HepG2 (cell line): ENCODE results near the gene GRK4. TPM values are rescaled to one million over a fixed set of nuclear protein-coding genes. Genes with fewer than 3 reads are reported as not detected.

Experiments
- ATAC-seq: fragments of 200-7000 bp; cut with Tn5 transposase; 3 replicates; pipeline ENCODE4 v1.9.1; 2020; ENCODE audit warnings: mild to moderate bottlenecking, moderate library complexity
- BruUV-seq: library from RNA; stranded (reverse); fragments of 400-500 nt; replicated peaks from 2 replicates; lab custom pipeline; 2021; lab: Mats Ljungman, UMichigan
- CTCF ChIA-PET: fragments of 300-600 bp; formaldehyde crosslinking; extraction: SDS; loops from one replicate; lab custom pipeline; 2021; ENCODE audit warnings: low total read pairs, inconsistent platforms, low intra/inter-chr PET ratio; lab: Yijun Ruan, JAX
- POLR2A ChIA-PET: fragments of 350-600 bp; sonication (Branson Sonifier 250); formaldehyde crosslinking; loops from one replicate; lab custom pipeline; 2020; ENCODE audit warnings: antibody characterized with exemption, inconsistent platforms; lab: Yijun Ruan, JAX
- DNase-seq: peaks from one replicate; pipeline ENCODE4 v3.0.0-alpha.2; 2015; ENCODE audit warnings: low spot score
- FAIRE-seq: peaks from 3 replicates; lab custom pipeline; 2011; peaks lifted over from hg19 to GRCh38; lab: Jason Lieb, UNC
- H2AFZ ChIP-seq: one replicate; pipeline ENCODE4 v1.6.1; 2011; ENCODE audit warnings: low read length, inconsistent platforms
- H3K27ac ChIP-seq: fragments of 300-600 bp; 3 replicates; pipeline ENCODE4 v1.8.0; 2011; ENCODE audit warnings: mixed run types, mild to moderate bottlenecking, mixed read lengths, low read length, inconsistent platforms; ENCODE audit not compliant: insufficient read depth; ENCODE audit errors: extremely low read length
- H3K27me3 ChIP-seq, 2 experiments: fragments of 200-600 bp in 1 of 2; 2 replicates in 1 of 2; 3 replicates in 1 of 2; pipeline versions ENCODE4 v1.6.0 to v1.8.0; 2011; ENCODE audit warnings: low read length in 2 of 2, mild to moderate bottlenecking in 2 of 2, moderate library complexity in 2 of 2, inconsistent platforms in 1 of 2; ENCODE audit not compliant: insufficient read depth in 2 of 2, control insufficient read depth in 1 of 2
- H3K36me3 ChIP-seq, 2 experiments: fragments of 200-600 bp in 1 of 2; replicated peaks in 1 of 2; 2 replicates in 1 of 2; 3 replicates in 1 of 2; pipeline versions ENCODE4 v1.5.1 to v1.8.0; 2011; ENCODE audit warnings: low read length in 2 of 2, inconsistent platforms in 1 of 2; ENCODE audit not compliant: insufficient read depth in 2 of 2, control insufficient read depth in 1 of 2
- H3K4me1 ChIP-seq: 2 replicates; pipeline ENCODE4 v1.5.1; 2012; ENCODE audit warnings: low read length, inconsistent platforms; ENCODE audit not compliant: insufficient read depth
- H3K4me2 ChIP-seq: 2 replicates; pipeline ENCODE4 v1.6.0; 2011; ENCODE audit warnings: low read depth, low read length, inconsistent platforms
- H3K4me3 ChIP-seq, 3 experiments: fragments of 200-600 bp in 1 of 3; sonication (generic), shearing (Covaris generic) in 1 of 3; replicated peaks in 1 of 3; 2 replicates each; pipeline ENCODE4 v1.5.1; 2011 to 2016; ENCODE audit warnings: low read length in 3 of 3, inconsistent platforms in 2 of 3, low read depth in 2 of 3, mild to moderate bottlenecking in 2 of 3, control low read depth in 1 of 3, mixed read lengths in 1 of 3; ENCODE audit not compliant: insufficient read depth in 1 of 3
- H3K79me2 ChIP-seq: one replicate; pipeline ENCODE4 v1.6.1; 2011; ENCODE audit warnings: low read length, inconsistent platforms; ENCODE audit not compliant: insufficient read depth
- H3K9ac ChIP-seq: 2 replicates; pipeline ENCODE4 v1.6.0; 2011; ENCODE audit warnings: mild to moderate bottlenecking, low read depth, low read length, inconsistent platforms; ENCODE audit not compliant: insufficient read depth
- H3K9me3 ChIP-seq: 2 replicates; pipeline ENCODE4 v1.5.1; 2012; ENCODE audit warnings: mild to moderate bottlenecking, low read length
- H4K20me1 ChIP-seq: 2 replicates; pipeline ENCODE4 v1.6.0; 2011; ENCODE audit warnings: inconsistent platforms, mild to moderate bottlenecking, low read length, moderate library complexity; ENCODE audit not compliant: insufficient read depth
- AGO2 ChIP-seq: fragments of 200-400 bp; formaldehyde crosslinking; optimal IDR thresholded peaks from 2 replicates; pipeline ENCODE3; 2017; ENCODE audit warnings: mild to moderate bottlenecking, low read depth, low read length, moderate library complexity
- GABPB1 ChIP-seq: IDR thresholded peaks from 2 replicates; pipeline ENCODE4 v1.6.1; 2016; ENCODE audit warnings: mild to moderate bottlenecking, missing genetic modification reagents, moderate library complexity, missing compliant biosample characterization
- HNF4G ChIP-seq, 2 experiments: sonication (generic) in 1 of 2; formaldehyde crosslinking in 1 of 2; IDR thresholded peaks; 2 replicates each; pipeline versions ENCODE4 v1.4.0 to v1.6.1; 2011 to 2020; ENCODE audit warnings: borderline replicate concordance in 2 of 2, low read depth in 2 of 2, mild to moderate bottlenecking in 2 of 2, low read length in 1 of 2, missing genetic modification reagents in 1 of 2, moderate library complexity in 1 of 2
- PAF1 ChIP-seq: IDR thresholded peaks from 2 replicates; pipeline ENCODE4 v1.6.1; 2016; ENCODE audit warnings: missing genetic modification reagents, missing compliant biosample characterization
- TAF1 ChIP-seq: sonication (generic); formaldehyde crosslinking; IDR thresholded peaks from 2 replicates; pipeline ENCODE4 v1.4.0; 2020; ENCODE audit warnings: missing genetic modification reagents
- ZNF224 ChIP-seq: sonication (generic); formaldehyde crosslinking; IDR thresholded peaks from 2 replicates; pipeline ENCODE4 v1.5.0; 2020; ENCODE audit warnings: mild to moderate bottlenecking, missing genetic modification reagents
- WGBS: methylation state at CpG from one replicate; pipeline ENCODE4 v1.1.6; 2017; ENCODE audit warnings: low lambda C conversion rate; 5-methylcytosine and 5-hydroxymethylcytosine counted together
- in situ Hi-C: cut with HindIII; loops from 2 replicates; pipeline ENCODE4 v1.10.0; 2017; ENCODE audit warnings: low pct_unique_long_range_greater_than_20kb; ENCODE audit not compliant: extremely low pct_ligation_motif_present
- intact Hi-C: fragments of 100-400 bp; cut with micrococcal nuclease; formaldehyde crosslinking; loops from one replicate; pipeline ENCODE4 v1.10.0; 2022; ENCODE audit not compliant: unreplicated experiment
- polyA plus RNA-seq, 8 experiments: library from polyadenylated mRNA; depleted of rRNA in 3 of 8; stranded (reverse) in 7 of 8; unstranded in 1 of 8; fragments of >200 nt; fragmentation: Illumina TruSeq in 4 of 8; extraction: Trizol in 4 of 8; gene quantifications; 2 replicates each; pipeline versions ENCODE4 v1.2.1 to v1.2.3, GENCODE V29; 2011 to 2016; ENCODE audit warnings: low read depth in 4 of 8, missing spikeins in 1 of 8, mixed read lengths in 1 of 8; ENCODE audit not compliant: insufficient read depth in 1 of 8
- total RNA-seq, 5 experiments: library from RNA; depleted of rRNA; stranded (reverse); fragments of >200 nt; fragmentation: Illumina TruSeq; extraction: Trizol; gene quantifications; 2 replicates each; pipeline ENCODE4 v1.2.3, GENCODE V29; 2016; ENCODE audit warnings: low read depth in 1 of 5

Gene GRK4
- total and polyA plus RNA-seq, 2 of the 13 experiments (the other 11 are each of a cell fraction or from before 2014, with no cell fraction given), result 1.8 to 2.0 TPM

DNA sequence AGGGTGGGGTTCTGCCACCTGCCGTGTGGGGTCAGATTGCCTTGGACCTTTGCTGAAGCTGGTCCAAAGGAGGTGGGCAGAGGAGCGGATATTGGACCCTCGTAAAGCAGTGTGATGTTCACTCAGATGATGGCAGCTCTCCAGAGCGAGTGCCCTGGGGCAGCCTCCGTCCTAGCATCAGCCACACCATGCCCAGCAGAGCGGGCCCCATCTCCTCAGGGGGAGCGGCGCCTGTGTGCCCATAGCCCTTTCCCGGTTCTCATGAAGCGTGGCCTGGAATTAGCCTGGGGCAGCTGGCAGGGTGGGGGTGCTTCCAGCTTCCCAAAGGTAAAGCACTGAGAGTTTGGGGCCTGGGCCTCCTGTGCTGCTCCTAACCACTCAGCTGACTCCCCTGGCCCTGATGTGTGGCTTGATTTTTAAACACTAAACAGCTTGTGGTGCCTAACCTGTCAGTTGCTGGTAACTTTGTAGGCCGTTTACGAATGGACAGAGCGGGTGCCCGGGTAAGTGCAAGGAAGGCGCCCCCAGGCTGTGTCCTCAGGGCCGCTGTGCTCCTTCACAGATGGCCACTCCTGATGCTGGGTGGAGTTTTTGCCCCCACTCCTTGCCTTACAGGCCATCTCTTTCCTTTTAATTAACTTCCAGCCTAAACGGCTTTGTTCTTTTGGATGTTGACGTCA lies 36.2 kb upstream of the GRK4 start:
- H4K20me1 ChIP-seq, result no peaks in the 10 kb centered on the region
- intact Hi-C loops (no loop called here), in situ Hi-C loops (no loop called here)
- peaks cover 13% of the 10 kb centered on the region for H3K4me1 ChIP-seq
- H3K4me3 ChIP-seq, result no peak overlapping the region
- ATAC-seq, result no peak
- no peaks in the 10 kb centered on the region for H3K9me3 ChIP-seq
- no peak for FAIRE-seq
- no TSS peak for BruUV-seq
- peaks cover 30 to 61% of the 10 kb centered on the region in 2 experiments for H3K36me3 ChIP-seq
- H3K27me3 ChIP-seq, result no peaks in the 10 kb centered on the region
- TF ChIP-seq AGO2 (peak; percentile 30), PAF1 (CRISPR knock-in tag) (no peak)
- no peak overlapping the region for H3K9ac ChIP-seq
- no peak overlapping the region for H3K4me2 ChIP-seq
- no peak overlapping the region for H2AFZ ChIP-seq
- no peak overlapping the region for H3K27ac ChIP-seq
- H3K79me2 ChIP-seq, result no peaks in the 10 kb centered on the region
- CTCF ChIA-PET, result no interaction called here
- POLR2A ChIA-PET, result no interaction called here
- 95% methylated on average over 11 of the region's 18 CpGs for WGBS
- no peak for DNase-seq

DNA sequence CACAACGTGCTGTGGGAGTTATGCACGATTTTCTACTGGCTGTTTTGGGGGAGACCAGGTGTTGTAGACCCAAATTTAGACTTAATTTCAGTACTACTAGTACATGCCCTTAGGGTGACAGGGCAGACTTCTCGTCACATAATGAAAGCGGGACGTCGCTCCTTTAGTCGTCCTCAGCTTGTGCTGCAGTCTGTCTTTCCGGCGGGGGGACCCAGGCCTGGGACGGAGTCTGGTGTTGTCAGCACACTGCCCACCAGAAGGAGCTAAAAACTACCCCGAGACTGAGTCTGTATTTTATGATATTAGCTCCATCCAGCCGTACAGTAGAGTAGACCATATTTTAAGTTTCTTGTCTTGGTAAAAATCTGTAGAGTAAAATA lies 35.7 kb upstream of the GRK4 start:
- in situ Hi-C loops (no loop called here), intact Hi-C loops (no loop called here)
- ChIA-PET POLR2A (no interaction called here), CTCF (no interaction called here)
- no TSS peak for BruUV-seq
- Histone ChIP-seq H3K4me3 (no peak overlapping the region), H3K4me1 (peaks cover 13% of the 10 kb centered on the region), H3K4me2 (no peak overlapping the region), H2AFZ (no peak overlapping the region), H3K36me3 (peaks cover 30 to 61% of the 10 kb centered on the region in 2 experiments), H3K9me3 (no peaks in the 10 kb centered on the region), H3K27ac (no peak overlapping the region), H3K79me2 (no peaks in the 10 kb centered on the region), H4K20me1 (no peaks in the 10 kb centered on the region), H3K27me3 (no peaks in the 10 kb centered on the region), H3K9ac (no peak overlapping the region)
- ATAC-seq (no peak), DNase-seq (no peak), FAIRE-seq (no peak)
- TF ChIP-seq ZNF224 (no peak), HNF4G (IDR thresholded peaks at IDR 0.05; ENCODE audit: borderline replicate concordance, low read depth, low read length) (no peak), HNF4G (CRISPR knock-in tag; IDR thresholded peaks at IDR 0.05; ENCODE audit: borderline replicate concordance, low read depth) (no peak), TAF1 (CRISPR knock-in tag) (no peak), GABPB1 (CRISPR knock-in tag) (no peak)
- WGBS, result 96% methylated on average over 12 of the region's 12 CpGs
